Mucosa of stomach (tissue), 1 donor: Measurements from ENCODE around the gene ABCC12.
"Not testable (repeated sequence)": the region's sequence is repeated elsewhere in the genome, so short reads cannot be mapped to it uniquely, and the experiment has no call there.

ENCODE experiments used
- H3K27me3 ChIP-seq: one replicate; pipeline ENCODE4 v1.7.0; 2013; ENCODE audit warnings: mild to moderate bottlenecking, low read length; ENCODE audit not compliant: control insufficient read depth, insufficient read depth
- H3K36me3 ChIP-seq: one replicate; pipeline ENCODE4 v1.7.0; 2013; ENCODE audit warnings: low read length; ENCODE audit not compliant: control insufficient read depth, insufficient read depth
- H3K4me1 ChIP-seq: one replicate; pipeline ENCODE4 v1.7.0; 2013; ENCODE audit warnings: mild to moderate bottlenecking, low read length; ENCODE audit not compliant: control insufficient read depth, insufficient read depth
- H3K4me3 ChIP-seq: one replicate; pipeline ENCODE4 v1.7.0; 2013; ENCODE audit warnings: low read length
- H3K9ac ChIP-seq: one replicate; pipeline ENCODE4 v1.7.0; 2013; ENCODE audit warnings: mild to moderate bottlenecking, low read length, moderate library complexity
- H3K9me3 ChIP-seq: one replicate; pipeline ENCODE4 v1.7.0; 2013; ENCODE audit warnings: mild to moderate bottlenecking, low read length, moderate library complexity; ENCODE audit not compliant: control insufficient read depth
- donor health status: Pancreatic carcinoma.

ABCC12 gene

DNA sequence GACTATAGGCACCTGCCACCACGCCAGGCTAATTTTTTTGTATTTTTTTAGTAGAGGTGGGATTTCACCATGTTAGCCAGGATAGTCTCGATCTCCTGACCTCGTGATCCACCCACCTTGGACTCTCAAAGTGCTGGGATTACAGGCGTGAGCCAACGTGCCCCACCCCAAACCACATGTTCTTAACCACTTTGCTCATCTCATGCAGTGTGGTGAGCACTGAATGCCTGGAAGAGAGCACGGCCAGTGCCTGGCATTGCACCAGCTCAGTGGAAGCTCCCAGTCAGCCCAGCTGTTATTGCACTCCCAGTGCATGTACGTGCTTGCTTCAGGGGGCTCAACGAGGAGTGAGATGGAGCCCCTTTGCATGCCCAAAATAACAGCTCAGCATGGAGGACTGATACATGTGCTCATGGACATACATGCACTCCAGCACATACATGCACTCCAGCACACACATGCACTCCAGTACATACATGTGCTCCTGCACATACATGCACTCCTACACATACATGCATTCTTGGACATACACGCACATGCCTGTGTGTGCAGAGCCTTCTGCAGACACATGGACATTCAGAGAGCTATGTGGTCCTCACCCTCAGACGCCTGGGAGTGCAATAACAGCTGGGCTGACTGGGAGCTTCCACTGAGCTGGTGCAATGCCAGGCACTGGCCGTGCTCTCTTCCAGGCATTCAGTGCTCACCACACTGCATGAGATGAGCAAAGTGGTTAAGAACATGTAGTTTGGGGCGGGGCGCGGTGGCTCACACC is 26.1 kb upstream of the ABCC12 start:
- H3K4me1 ChIP-seq, H3K9me3 ChIP-seq, H3K4me3 ChIP-seq, H3K36me3 ChIP-seq, H3K27me3 ChIP-seq, H3K9ac ChIP-seq: not testable (repeated sequence)

DNA sequence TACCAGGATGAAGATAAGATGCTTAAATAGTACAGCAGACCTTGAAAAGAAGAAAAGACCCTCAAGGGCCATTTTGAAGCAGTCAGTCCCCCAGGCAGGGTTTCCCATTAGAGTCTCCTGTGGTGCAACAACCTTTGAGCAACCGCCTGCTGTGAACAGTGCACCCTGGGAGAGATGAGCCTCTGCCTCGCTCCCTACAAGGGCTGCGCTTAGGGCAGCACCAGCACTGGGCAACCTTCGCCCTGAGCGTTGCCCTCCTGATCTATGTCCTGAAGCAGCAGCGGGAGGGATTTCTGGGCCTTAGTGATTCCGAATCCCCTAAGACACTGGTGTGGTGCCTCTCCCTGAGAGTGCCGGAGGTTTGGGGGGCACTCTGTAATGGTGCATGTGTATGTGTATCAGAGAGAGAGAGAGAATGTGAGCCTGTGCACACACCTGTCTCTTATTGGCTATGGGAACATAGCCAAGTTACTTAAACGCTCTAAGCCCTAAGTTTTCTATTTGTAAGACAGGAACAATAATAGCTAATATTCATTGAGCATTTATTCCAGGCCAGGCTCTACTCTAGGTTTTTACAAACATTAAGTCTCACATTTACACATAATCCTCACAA is 25.2 kb upstream of the ABCC12 start:
- H3K4me3 ChIP-seq = no peak overlapping the region

DNA sequence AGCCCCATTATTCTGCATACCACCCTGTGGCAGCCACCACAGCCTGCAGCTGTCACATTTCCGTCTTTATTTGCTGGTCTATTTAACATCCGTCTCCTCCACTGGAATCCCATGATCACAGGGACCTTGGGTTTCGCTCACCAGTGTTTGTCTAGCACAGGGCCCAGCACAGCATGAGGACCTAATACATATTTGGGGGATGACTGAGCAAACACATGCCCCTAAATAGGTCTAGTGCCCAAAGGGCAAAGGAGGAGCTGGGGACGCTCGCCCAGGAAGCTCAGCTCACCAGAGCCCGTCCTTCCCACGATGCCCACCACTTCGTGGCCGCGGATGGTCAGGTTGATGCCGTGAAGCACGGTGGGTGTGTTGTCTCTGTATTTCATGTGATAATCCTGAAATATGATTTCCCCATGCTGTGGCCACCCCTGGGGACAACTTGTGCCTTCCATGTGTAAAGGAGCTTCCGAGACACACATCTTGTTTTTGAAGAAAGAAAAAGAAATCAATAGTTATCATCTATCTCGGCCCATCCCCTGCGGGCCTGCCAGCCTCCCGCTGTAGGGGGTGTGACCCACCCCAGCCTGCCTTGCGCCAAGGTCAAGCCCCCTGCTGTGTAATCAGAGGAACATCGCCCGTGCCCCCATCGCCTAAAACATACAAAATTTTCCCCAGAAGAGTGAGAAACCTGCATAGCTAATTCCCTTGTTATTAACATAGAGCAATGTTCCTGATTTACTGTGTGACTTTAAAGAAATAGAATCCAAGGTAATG is 21.0 kb upstream of the ABCC12 start:
- H3K9me3 ChIP-seq = no peaks in the 10 kb centered on the region
- H3K9ac ChIP-seq = no peak overlapping the region
- H3K4me3 ChIP-seq = no peak overlapping the region
- H3K27me3 ChIP-seq = peaks cover 4% of the 10 kb centered on the region
- no peaks in the 10 kb centered on the region for H3K4me1 ChIP-seq
- H3K36me3 ChIP-seq = no peaks in the 10 kb centered on the region

More for the DNA sequence above, 25.2 kb upstream of the ABCC12 start:
- Histone ChIP-seq H3K9me3 (no peaks in the 10 kb centered on the region), H3K27me3 (peaks cover 4% of the 10 kb centered on the region), H3K36me3 (no peaks in the 10 kb centered on the region), H3K9ac (no peak overlapping the region), H3K4me1 (no peaks in the 10 kb centered on the region)

DNA sequence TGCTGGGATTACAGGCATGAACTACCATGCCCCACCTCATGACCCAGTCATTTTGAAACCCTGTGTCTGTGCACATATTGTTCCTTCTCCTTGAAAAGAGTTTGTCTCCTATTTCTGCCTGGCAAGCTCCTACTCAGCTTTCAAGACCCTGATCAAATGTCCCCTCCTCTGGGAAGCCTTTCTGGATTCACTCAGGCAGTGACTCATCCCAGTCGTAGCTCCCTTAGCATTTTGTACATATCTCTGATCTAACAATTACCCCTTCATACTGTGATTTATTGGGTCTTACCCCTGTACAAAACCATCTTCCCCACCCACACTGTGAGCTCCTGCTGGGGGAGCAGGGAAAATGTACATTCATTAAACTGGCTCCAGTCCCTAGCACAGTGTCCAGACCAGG is 18.1 kb upstream of the ABCC12 start:
- Histone ChIP-seq H3K36me3 (no peaks in the 10 kb centered on the region), H3K27me3 (peaks cover 4% of the 10 kb centered on the region), H3K4me3 (no peak overlapping the region), H3K9me3 (no peaks in the 10 kb centered on the region), H3K9ac (no peak overlapping the region), H3K4me1 (no peaks in the 10 kb centered on the region)

DNA sequence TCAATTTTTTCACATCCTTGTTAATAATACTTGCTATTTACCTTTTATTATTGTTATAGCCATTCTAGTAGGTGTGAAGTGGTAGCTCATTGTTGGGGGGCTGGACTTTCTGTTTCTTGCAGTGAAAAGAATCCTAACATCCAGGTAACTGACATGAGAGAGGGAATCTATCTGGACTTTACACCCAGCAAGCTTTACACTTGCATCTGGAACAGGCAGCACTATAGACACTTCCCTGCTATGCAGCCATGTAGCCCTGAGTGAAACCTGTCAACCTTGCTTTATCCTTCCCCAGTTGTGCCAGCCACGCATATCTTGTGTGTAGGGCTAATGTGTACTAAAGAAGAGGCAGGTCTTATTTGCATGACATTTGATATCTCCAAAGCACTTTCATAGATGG is 16.9 kb upstream of the ABCC12 start:
- H3K4me1 ChIP-seq = no peaks in the 10 kb centered on the region
- no peak overlapping the region for H3K9ac ChIP-seq
- H3K27me3 ChIP-seq = peaks cover 3% of the 10 kb centered on the region
- H3K36me3 ChIP-seq = no peaks in the 10 kb centered on the region
- no peaks in the 10 kb centered on the region for H3K9me3 ChIP-seq
- no peak overlapping the region for H3K4me3 ChIP-seq

- H3K4me1 ChIP-seq = peaks cover 7% of the 10 kb centered on the region
- no peak overlapping the region for H3K4me3 ChIP-seq
- H3K27me3 ChIP-seq = no peaks in the 10 kb centered on the region
- H3K9ac ChIP-seq = no peak overlapping the region
- no peaks in the 10 kb centered on the region for H3K9me3 ChIP-seq
- H3K36me3 ChIP-seq = no peaks in the 10 kb centered on the region
These were observed 14.1 kb upstream of the ABCC12 start for GRCh38 chr16:48169896-48170295.

DNA sequence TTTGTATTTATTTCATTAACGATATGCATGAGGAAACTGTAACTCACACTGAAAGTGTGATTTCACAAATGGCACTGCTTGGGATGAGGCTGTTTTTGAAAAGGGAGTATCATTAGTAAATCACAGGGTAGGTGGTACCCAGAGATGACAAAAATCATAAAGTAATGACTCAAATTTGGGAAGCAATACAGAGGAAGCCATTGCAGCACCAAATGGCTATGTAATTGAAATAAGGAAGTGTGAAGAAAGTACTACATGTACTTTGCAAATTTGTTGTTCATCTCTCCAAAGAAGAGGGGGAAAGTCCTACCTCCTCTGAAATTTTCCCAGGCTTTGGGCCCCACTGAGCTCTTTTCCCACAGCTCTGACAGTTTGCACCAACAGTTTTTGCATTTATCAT is 12.3 kb upstream of the ABCC12 start:
- peaks cover 10% of the 10 kb centered on the region for H3K4me1 ChIP-seq
- H3K9me3 ChIP-seq = no peaks in the 10 kb centered on the region
- H3K4me3 ChIP-seq = no peak overlapping the region
- no peak overlapping the region for H3K9ac ChIP-seq
- H3K36me3 ChIP-seq = no peaks in the 10 kb centered on the region
- no peaks in the 10 kb centered on the region for H3K27me3 ChIP-seq

- not testable (repeated sequence) for H3K27me3 ChIP-seq
These were observed 10.8 kb upstream of the ABCC12 start for GRCh38 chr16:48166617-48167016.

DNA sequence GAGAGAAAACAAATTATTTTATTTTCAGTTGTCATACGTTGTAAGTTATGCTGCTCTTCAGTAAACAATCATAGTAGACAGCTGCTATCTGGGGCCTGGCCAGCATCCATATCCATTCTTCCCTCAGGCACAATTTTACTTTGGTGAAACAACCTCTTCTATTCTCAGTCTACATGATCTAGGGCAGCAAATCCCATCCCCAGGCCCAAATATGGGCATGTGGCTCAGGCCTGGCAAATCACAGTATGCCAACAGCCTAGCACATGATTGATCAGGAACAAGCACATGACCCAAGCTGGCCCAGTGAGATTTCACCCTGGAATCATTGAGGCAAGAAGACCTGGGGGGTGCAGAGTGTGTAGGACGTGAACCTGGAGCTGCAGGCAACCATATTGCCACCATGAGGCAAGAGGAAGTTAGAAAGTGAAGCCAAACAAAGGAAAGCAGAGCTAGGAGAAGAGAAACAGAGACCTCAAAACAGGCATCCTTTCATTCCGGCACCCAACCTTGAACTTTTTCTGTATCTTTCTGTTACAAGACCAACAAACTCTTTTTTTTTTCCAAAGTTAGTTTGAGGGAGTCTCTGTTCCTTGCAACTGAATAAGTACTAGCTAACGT is 10.3 kb upstream of the ABCC12 start:
- no peaks in the 10 kb centered on the region for H3K36me3 ChIP-seq
- H3K4me3 ChIP-seq = no peak overlapping the region
- H3K4me1 ChIP-seq = peaks cover 10% of the 10 kb centered on the region
- H3K27me3 ChIP-seq = no peaks in the 10 kb centered on the region
- no peak overlapping the region for H3K9ac ChIP-seq
- H3K9me3 ChIP-seq = no peaks in the 10 kb centered on the region

More at GRCh38 chr16:48166617-48167016, 10.8 kb upstream of the ABCC12 start:
- not testable (repeated sequence) for H3K4me3 ChIP-seq, H3K9me3 ChIP-seq, H3K36me3 ChIP-seq, H3K9ac ChIP-seq
- peaks cover 10% of the 10 kb centered on the region for H3K4me1 ChIP-seq

DNA sequence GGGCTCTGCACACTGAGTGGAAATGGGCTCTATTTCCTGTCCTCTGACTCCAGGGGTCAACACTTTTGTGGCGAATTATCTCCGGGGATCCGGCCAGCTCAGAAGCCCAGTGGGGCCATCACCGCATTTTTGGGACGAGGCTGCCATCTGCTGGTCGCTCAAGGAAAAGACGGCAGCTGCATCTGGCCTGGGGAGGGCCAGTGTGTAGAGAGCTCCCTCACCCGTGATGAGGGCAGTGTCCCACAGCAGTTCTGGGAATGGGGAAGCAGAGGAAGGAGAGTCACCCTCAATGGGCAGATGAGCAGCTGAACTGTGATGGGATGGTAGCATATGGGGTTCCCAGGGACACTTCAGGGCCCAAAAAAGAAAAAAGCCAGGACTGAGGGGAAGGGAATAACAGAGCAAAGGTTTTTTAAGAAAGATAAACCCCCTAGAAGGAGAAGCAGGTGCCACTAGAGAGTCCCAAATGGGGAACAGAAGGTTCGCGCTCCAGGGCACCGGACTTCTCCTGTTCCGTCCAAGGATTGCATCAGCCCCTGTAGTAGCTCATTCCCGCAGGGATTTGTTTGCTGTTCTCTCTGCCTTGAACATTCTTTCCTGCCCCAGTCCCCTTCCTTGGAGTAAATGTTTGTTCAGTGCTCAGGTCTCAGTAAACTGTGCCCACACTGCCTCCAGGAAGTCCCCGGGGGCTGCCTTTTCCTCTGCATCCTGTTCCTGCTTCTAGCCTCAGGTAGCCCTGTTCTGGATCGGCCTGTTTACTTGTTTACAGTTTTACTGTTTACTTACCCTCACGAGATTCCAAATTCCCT is 9.3 kb upstream of the ABCC12 start:
- Histone ChIP-seq H3K4me1 (peaks cover 10% of the 10 kb centered on the region), H3K9me3 (no peaks in the 10 kb centered on the region), H3K36me3 (no peaks in the 10 kb centered on the region), H3K27me3 (no peaks in the 10 kb centered on the region), H3K9ac (no peak overlapping the region), H3K4me3 (no peak overlapping the region)

DNA sequence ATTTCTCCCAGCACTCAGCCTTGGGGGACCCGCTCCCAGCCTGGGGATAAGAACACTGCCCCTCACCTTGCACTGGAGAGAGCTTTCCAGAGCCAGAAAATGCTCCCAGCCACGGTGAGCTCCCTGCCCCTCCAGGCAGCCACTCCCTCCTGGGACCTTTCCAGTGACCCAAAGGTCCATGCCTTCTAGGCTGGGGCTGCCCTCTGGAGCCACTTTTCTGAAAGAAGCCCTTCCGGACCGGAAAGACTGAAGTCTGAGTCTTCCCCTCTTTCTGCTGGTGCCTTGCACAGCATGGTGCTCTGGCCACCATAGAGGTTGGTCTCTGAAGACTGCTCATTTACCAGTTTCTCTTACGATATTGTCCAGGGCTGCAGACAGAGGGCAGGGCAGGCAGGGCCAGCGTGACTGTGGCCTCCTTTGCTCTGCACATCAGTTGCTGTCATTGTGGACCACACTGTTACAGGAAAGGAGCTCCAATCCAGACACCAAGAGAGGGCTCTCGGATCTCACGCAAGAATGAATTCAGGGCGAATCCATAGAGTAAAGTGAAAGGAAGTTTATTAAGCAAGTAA is 7.1 kb upstream of the ABCC12 start:
- no peak overlapping the region for H3K4me3 ChIP-seq
- H3K36me3 ChIP-seq = no peaks in the 10 kb centered on the region
- no peaks in the 10 kb centered on the region for H3K9me3 ChIP-seq
- H3K4me1 ChIP-seq = peaks cover 10% of the 10 kb centered on the region
- no peak overlapping the region for H3K9ac ChIP-seq
- no peaks in the 10 kb centered on the region for H3K27me3 ChIP-seq
